Measurements from ENCODE around the gene CYP27A1.

The CYP27A1 gene

DNA sequence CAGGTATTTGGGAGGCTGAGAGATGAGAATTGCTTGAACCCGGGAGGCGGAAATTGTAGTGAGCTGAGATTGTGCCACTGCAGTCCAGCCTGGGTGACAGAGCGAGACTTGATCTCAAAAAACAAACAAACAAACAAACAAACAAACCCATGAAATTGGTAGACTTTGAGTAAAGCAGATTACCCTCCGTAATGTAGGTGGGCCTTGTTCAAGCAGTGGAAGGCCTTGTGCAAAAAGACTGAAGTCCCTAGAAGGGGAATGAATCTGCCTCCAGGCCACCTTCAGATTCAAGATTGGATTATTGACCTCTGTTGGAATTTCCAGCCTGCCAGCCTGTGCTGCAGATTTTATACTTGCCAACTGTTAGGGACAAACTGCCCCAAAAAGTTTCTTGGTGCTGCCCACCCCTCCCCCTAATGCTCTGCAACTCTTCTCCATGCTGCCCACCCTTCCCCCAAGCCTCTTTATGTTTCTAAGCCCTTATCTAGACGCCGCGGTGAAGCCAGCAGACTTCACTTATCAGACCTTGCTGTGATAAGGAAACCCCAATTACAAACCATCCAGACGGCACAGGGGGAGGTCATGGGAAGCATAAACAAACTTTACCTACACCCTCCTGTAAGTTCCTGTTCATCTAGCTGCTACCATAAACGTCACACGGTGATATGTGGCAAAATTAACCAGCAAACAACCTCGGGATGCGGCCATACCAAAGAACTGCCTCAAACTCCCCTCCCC is 17.0 kb downstream of the CYP27A1 start:
- Histone ChIP-seq H3K27me3 (peaks cover 49% of the 10 kb centered on the region), H3K4me3 (ENCODE audit: low read depth in 1 of 2, low read length in 1 of 2) (no peak overlapping the region), H3K27ac (no peak overlapping the region), H3K4me1 (ENCODE audit: control insufficient read depth in 1 of 2, insufficient read depth in 1 of 2, low read depth in 1 of 2, low read length in 1 of 2) (no peaks in the 10 kb centered on the region), H3K36me3 (no peaks in the 10 kb centered on the region), H3K9me3 (no peaks in the 10 kb centered on the region)
- no peak for TF ChIP-seq CTCF (IDR thresholded peaks at IDR 0.05)

GRCh38 chr2:218799990-218800389 is 18.0 kb downstream of the CYP27A1 start:
- no peak for TF ChIP-seq CTCF (IDR thresholded peaks at IDR 0.05)
- no peaks in the 10 kb centered on the region for H3K36me3 ChIP-seq
- H3K4me1 ChIP-seq (ENCODE audit: control insufficient read depth in 1 of 2, insufficient read depth in 1 of 2, low read depth in 1 of 2, low read length in 1 of 2) = no peaks in the 10 kb centered on the region
- H3K9me3 ChIP-seq = no peaks in the 10 kb centered on the region
- H3K4me3 ChIP-seq (ENCODE audit: low read depth in 1 of 2, low read length in 1 of 2) = no peak overlapping the region
- H3K27me3 ChIP-seq = peaks cover 49% of the 10 kb centered on the region
- H3K27ac ChIP-seq = no peak overlapping the region

GRCh38 chr2:218802386-218802994 is 20.5 kb downstream of the CYP27A1 start:
- no peak for TF ChIP-seq CTCF (IDR thresholded peaks at IDR 0.05)
- Histone ChIP-seq H3K27ac (no peak overlapping the region), H3K4me1 (ENCODE audit: control insufficient read depth in 1 of 2, insufficient read depth in 1 of 2, low read depth in 1 of 2, low read length in 1 of 2) (peaks cover 13 to 18% of the 10 kb centered on the region in 2 experiments), H3K9me3 (no peaks in the 10 kb centered on the region), H3K4me3 (ENCODE audit: low read depth in 1 of 2, low read length in 1 of 2) (no peak overlapping the region), H3K36me3 (no peaks in the 10 kb centered on the region), H3K27me3 (peaks cover 41% of the 10 kb centered on the region)

DNA sequence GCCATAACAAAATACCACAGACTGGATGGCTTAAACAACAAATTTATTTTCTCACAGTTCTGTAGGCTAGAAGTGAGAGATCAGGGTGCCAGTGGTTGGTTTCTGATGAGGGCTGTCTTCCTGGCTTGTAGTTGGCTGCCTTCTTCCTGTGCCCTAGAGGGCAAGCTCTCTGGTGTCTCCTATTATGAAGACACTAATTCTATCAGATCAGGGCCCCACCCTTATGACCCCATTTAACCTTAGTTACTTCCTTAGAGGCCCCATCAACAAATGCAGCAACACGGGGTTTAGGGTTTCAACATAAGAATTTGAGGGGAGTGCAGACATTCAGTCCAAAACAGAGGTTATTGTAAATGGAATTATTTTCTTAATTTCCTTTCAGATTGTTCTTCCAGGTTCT is 22.9 kb downstream of the CYP27A1 start:
- Histone ChIP-seq H3K27me3 (peaks cover 19% of the 10 kb centered on the region), H3K4me3 (ENCODE audit: low read depth in 1 of 2, low read length in 1 of 2) (no peak overlapping the region), H3K36me3 (no peaks in the 10 kb centered on the region), H3K9me3 (no peaks in the 10 kb centered on the region), H3K4me1 (ENCODE audit: control insufficient read depth in 1 of 2, insufficient read depth in 1 of 2, low read depth in 1 of 2, low read length in 1 of 2) (peaks cover 13 to 18% of the 10 kb centered on the region in 2 experiments), H3K27ac (no peak overlapping the region)
- no peak for TF ChIP-seq CTCF (IDR thresholded peaks at IDR 0.05)

DNA sequence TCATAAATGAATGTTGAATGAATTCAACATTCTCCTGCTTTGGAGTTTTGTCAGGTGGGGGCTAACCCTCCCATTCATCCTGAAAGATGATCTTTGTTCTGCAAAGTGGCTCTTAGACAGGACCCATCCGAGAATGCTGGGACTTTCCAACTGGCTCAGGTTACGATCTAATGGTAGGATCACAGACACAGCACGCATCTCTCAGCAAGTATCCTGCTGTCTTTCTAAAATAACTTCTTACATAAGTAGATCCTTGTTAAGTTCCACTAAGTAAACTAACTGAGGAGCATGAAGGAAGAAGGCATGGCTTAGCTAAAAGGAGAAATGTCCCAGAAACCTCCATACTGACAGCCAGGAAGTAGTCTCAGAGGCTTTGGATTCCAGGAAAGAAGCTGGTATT is 23.7 kb downstream of the CYP27A1 start:
- no peaks in the 10 kb centered on the region for H3K36me3 ChIP-seq
- H3K4me1 ChIP-seq (ENCODE audit: control insufficient read depth in 1 of 2, insufficient read depth in 1 of 2, low read depth in 1 of 2, low read length in 1 of 2) = peaks cover 13 to 18% of the 10 kb centered on the region in 2 experiments
- H3K27me3 ChIP-seq = peaks cover 11% of the 10 kb centered on the region
- H3K27ac ChIP-seq = no peak overlapping the region
- H3K9me3 ChIP-seq = no peaks in the 10 kb centered on the region
- TF ChIP-seq CTCF (IDR thresholded peaks at IDR 0.05) = no peak
- no peak overlapping the region for H3K4me3 ChIP-seq (ENCODE audit: low read depth in 1 of 2, low read length in 1 of 2)
